PFSK-1 (cell line): ENCODE results near the gene SLC19A3.

Source experiments
- FOXP2 ChIP-seq: optimal IDR thresholded peaks from 2 replicates; pipeline ENCODE3; 2011; ENCODE audit warnings: borderline replicate concordance, control low read depth, inconsistent platforms; ENCODE audit not compliant: insufficient read depth; ENCODE audit errors: extremely low read length, extremely low read depth
- POLR2AphosphoS5 ChIP-seq: IDR thresholded peaks from 2 replicates; pipeline ENCODE4 v1.6.1; 2012; ENCODE audit warnings: low read depth, mild to moderate bottlenecking, control low read depth, low read length, moderate library complexity
- SIN3A ChIP-seq: IDR thresholded peaks from 2 replicates; pipeline ENCODE4 v1.6.1; 2012; ENCODE audit warnings: mild to moderate bottlenecking, low read length, moderate library complexity, borderline replicate concordance; ENCODE audit not compliant: insufficient read depth
- TAF1 ChIP-seq: IDR thresholded peaks from 2 replicates; pipeline ENCODE4 v1.6.1; 2012; ENCODE audit warnings: low read length, control low read depth, borderline replicate concordance; ENCODE audit not compliant: insufficient read depth
- TF ChIP-seq, protein P1 (sequence below), 2 experiments: IDR thresholded peaks; 2 replicates each; pipeline versions ENCODE4 v1.6.1 to v1.8.0; 2011 to 2012; ENCODE audit warnings: low read depth in 2 of 2, low read length in 2 of 2, control low read depth in 1 of 2, inconsistent platforms in 1 of 2, mild to moderate bottlenecking in 1 of 2, moderate library complexity in 1 of 2; ENCODE audit not compliant: insufficient read depth in 1 of 2

The SLC19A3 gene

DNA sequence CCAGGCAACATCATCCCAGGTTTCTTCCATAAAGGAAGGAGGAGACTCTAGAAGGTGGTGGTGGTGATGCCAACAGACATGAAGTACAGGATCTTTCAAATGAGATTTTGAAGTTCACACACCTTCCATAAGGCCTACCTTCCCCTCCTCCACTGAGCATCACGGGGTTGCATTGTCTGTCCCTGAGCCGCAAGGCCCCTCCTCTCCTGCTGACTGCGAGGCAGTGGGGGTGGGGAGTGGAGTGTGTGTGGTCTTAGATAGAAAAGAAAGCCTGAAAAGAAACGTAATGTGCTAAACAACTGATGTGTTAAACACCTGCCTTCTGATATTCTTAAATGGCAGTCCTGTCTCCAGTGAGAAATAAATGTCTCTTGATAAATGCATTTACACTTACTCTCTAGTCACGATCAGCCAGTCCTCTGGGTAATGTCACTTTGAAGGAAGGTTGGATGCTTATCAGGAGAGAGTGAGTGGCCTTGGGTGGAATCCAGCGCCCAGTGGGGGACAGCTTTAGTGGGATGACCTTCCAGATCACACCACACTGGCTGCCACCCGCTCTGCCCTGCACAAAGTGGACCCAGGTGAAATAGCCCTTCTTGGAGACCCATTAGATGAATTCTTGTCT, 56.7 kb downstream of the SLC19A3 start:
- TF ChIP-seq, protein P1, sequence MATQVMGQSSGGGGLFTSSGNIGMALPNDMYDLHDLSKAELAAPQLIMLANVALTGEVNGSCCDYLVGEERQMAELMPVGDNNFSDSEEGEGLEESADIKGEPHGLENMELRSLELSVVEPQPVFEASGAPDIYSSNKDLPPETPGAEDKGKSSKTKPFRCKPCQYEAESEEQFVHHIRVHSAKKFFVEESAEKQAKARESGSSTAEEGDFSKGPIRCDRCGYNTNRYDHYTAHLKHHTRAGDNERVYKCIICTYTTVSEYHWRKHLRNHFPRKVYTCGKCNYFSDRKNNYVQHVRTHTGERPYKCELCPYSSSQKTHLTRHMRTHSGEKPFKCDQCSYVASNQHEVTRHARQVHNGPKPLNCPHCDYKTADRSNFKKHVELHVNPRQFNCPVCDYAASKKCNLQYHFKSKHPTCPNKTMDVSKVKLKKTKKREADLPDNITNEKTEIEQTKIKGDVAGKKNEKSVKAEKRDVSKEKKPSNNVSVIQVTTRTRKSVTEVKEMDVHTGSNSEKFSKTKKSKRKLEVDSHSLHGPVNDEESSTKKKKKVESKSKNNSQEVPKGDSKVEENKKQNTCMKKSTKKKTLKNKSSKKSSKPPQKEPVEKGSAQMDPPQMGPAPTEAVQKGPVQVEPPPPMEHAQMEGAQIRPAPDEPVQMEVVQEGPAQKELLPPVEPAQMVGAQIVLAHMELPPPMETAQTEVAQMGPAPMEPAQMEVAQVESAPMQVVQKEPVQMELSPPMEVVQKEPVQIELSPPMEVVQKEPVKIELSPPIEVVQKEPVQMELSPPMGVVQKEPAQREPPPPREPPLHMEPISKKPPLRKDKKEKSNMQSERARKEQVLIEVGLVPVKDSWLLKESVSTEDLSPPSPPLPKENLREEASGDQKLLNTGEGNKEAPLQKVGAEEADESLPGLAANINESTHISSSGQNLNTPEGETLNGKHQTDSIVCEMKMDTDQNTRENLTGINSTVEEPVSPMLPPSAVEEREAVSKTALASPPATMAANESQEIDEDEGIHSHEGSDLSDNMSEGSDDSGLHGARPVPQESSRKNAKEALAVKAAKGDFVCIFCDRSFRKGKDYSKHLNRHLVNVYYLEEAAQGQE (IDR thresholded peaks at IDR 0.05; ENCODE audit: insufficient read depth in 1 of 2, low read depth in 2 of 2, low read length in 2 of 2): no peak
- TF ChIP-seq TAF1 (no peak), FOXP2 (no peak), SIN3A (no peak), POLR2AphosphoS5 (no peak)

DNA sequence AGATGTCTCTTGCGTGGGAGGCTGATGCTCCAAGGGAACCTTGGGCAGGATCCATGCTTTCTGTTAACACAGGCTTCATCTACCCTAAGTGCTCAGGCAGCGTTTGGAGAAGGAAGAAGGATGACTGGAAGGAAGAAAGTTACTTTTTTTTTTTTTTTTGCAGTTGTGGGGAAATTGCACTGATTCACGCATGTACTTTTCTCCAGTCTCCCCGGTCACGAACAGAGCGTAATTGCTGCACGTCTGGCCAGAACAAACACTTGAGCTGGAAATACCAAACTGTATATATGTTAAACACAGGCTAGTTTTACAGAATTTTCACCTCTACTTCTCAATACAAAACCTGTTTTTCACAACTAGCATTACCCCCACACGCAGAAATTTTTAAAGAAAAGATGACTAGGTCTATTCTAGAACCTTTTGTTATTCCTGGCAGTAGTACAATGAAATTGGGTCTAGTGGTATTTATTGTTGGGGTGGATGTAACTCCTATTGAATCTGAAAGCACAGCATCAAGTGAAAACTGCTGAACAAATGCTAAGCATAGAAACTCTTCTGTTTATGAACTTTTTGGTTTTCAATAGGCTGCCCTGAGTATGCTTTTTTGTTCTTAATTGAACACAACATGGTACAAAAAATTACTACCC, 60.5 kb downstream of the SLC19A3 start:
- TF ChIP-seq TAF1 (no peak), POLR2AphosphoS5 (no peak), FOXP2 (no peak), SIN3A (no peak)
- TF ChIP-seq, protein P1 (IDR thresholded peaks at IDR 0.05; ENCODE audit: insufficient read depth in 1 of 2, low read depth in 2 of 2, low read length in 2 of 2): no peak

DNA sequence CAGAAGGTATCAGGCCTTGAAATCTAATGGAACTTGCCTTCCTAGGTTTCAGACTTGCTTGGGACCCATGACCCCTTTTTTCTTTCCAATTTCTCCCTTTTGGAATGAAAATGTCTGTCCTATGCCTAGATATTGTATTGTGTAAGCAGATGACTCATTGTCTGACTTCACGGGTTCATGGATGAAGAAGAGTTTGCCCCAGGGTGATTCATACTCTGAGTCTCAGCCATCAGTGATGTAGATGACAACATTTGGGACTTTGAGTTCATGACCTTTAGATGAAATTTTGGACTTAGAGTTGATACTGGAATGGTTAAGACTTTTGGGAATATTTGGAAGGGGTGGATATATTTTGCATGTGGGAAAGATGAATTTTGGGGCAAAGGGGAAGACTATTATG, 62.4 kb downstream of the SLC19A3 start:
- TF ChIP-seq SIN3A (no peak), POLR2AphosphoS5 (no peak)
- TF ChIP-seq, protein P1 (IDR thresholded peaks at IDR 0.05; ENCODE audit: insufficient read depth in 1 of 2, low read depth in 2 of 2, low read length in 2 of 2): no peak

DNA sequence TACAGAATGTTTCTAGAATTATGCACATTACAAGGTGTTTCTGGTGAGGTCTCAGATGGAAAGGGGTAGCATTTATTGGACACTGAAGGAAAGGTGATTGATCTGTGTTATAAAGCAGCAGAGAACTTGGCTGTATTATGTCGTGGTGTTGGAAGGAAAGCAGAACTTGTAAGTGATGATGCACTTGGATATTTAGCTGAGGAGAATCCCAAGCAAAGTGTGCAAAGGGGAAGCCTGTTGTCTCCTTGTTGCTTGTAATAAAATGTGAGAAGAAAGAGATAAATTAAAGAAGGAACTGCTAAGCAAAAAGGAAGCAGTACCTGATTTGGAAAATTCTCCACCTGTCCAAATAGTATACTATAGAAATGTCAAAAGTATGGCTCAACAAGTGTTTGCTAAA, 63.4 kb downstream of the SLC19A3 start:
- no peak for TF ChIP-seq POLR2AphosphoS5
- no peak for TF ChIP-seq FOXP2
- TF ChIP-seq, protein P1 (IDR thresholded peaks at IDR 0.05; ENCODE audit: insufficient read depth in 1 of 2, low read depth in 2 of 2, low read length in 2 of 2): no peak
- no peak for TF ChIP-seq TAF1
- TF ChIP-seq SIN3A: no peak

DNA sequence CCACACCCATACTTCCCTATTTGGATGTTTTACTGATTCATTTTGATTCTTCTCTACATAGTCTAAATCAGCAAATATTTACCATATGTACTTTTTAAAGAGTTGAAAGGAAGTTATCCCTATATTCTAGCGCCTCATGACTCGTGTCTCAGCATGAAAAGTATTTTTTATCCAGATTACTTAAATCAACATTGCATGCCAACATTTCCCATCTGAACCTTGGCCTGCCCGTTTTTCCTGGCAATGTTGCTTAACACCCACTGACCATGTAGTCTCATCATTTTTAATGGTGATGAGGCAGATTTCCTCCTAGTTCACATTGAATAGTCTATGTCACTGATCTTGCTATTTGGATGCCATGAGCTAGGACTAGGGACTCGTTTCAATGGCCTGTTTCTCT, 64.4 kb downstream of the SLC19A3 start:
- no peak for TF ChIP-seq POLR2AphosphoS5
- no peak for TF ChIP-seq SIN3A
